Large intestine (tissue), 3 donors: Measurements from ENCODE around the gene CBR3. TPM values are rescaled to one million over a fixed set of nuclear protein-coding genes. Genes with fewer than 3 reads are reported as not detected.
A peak's percentile ranks its signal among the peaks of the same experiment; 100 is the strongest.
"Not testable (repeated sequence)": the region's sequence is repeated elsewhere in the genome, so short reads cannot be mapped to it uniquely, and the experiment has no call there.

Experiments
- DNase-seq, 2 donors: peaks; one replicate each; pipeline versions ENCODE4 v3.0.0 to v3.0.0-alpha.2; 2013
- H3K27ac ChIP-seq: one replicate; pipeline ENCODE4 v1.5.1; 2013; ENCODE audit warnings: low read length
- H3K27me3 ChIP-seq: 2 replicates; pipeline ENCODE4 v1.6.1; 2013; ENCODE audit warnings: low read length; ENCODE audit not compliant: control insufficient read depth, insufficient read depth
- H3K36me3 ChIP-seq: 2 replicates; pipeline ENCODE4 v1.6.1; 2013; ENCODE audit warnings: low read length; ENCODE audit not compliant: control insufficient read depth, insufficient read depth
- H3K4me1 ChIP-seq: one replicate; pipeline ENCODE4 v1.6.1; 2013; ENCODE audit warnings: low read length; ENCODE audit not compliant: control insufficient read depth, insufficient read depth
- H3K4me3 ChIP-seq: one replicate; pipeline ENCODE4 v1.5.1; 2013; ENCODE audit warnings: low read length
- H3K9me3 ChIP-seq: one replicate; pipeline ENCODE4 v1.6.1; 2013; ENCODE audit warnings: mild to moderate bottlenecking, low read depth, low read length, moderate library complexity; ENCODE audit not compliant: control insufficient read depth
- WGBS: methylation state at CpG from one replicate; pipeline ENCODE4 v1.1.5; 2013; ENCODE audit warnings: low lambda C conversion rate; ENCODE audit not compliant: insufficient coverage; 5-methylcytosine and 5-hydroxymethylcytosine counted together
- polyA plus RNA-seq: library from polyadenylated mRNA; unstranded; fragments of 120-200 nt; gene quantifications from one replicate; pipeline ENCODE4 v1.2.1, GENCODE V29; 2013

CBR3 gene
- polyA plus RNA-seq, 1 donor = 2.4 TPM

DNA sequence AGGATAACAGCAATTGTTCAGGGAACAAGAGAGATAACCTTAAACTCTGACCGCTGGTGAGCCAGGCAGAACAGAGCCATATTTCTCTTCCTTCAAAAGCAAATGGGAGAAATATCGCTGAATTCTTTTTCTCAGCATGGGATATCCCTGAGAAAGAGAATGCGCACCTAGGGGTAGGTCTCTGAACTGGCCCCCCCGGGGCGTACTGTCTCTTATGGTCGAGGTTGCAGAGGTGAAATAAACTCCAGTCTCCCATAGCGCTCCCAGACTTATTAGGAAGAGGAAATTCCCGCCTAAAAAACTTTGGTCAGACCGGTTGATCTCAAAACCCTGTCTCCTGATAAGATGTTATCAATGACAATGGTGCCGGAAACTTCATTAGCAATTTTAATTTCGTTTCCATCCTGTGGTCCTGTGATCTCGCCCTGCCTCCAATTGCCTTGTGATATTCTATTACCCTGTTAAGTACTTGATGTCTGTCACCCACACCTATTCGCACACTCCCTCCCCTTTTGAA lies 35.1 kb upstream of the CBR3 start:
- H3K4me1 ChIP-seq, H3K27ac ChIP-seq, H3K9me3 ChIP-seq, H3K4me3 ChIP-seq, H3K36me3 ChIP-seq, H3K27me3 ChIP-seq, DNase-seq: not testable (repeated sequence)
- no CpG with 5 or more reads among the region's 13 CpGs for WGBS

DNA sequence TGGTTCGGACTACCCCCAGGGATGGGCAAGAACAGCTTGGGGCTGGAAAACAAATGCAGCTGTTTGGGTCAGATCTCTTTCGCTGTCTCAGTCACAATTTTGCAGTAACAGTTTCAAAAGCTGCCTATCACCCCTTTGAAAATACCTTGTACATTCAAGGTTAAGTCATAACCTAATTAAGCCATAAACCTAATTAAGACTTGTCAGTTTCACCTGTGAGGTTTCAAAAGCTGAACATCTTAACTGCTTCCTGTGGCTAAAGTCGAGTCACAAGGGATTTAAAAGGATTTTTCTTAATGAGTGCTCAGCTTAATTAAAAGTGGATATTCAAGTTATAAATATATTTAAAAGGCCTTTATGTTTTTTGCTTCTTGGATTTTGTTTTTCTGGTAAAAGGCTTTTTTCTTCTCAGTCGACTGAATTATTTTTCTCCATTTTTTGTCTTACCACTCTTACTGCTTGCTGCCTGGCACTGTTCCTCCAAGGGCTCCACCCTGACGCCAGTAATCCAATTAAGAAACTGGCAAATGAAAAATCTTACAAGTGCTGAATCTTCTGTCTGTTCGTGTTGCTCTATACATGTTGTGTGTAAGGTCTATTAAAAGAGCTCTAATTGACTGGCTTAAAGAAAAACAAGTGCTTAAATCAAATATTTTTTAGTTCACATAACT lies 33.8 kb upstream of the CBR3 start:
- DNase-seq = no peak
- no peaks in the 10 kb centered on the region for H3K4me1 ChIP-seq
- H3K36me3 ChIP-seq = no peaks in the 10 kb centered on the region
- H3K9me3 ChIP-seq = no peaks in the 10 kb centered on the region
- WGBS = 58% methylated on average over 3 of the region's 6 CpGs
- no peak overlapping the region for H3K27ac ChIP-seq
- H3K4me3 ChIP-seq = no peak overlapping the region
- peaks cover 16% of the 10 kb centered on the region for H3K27me3 ChIP-seq

DNA sequence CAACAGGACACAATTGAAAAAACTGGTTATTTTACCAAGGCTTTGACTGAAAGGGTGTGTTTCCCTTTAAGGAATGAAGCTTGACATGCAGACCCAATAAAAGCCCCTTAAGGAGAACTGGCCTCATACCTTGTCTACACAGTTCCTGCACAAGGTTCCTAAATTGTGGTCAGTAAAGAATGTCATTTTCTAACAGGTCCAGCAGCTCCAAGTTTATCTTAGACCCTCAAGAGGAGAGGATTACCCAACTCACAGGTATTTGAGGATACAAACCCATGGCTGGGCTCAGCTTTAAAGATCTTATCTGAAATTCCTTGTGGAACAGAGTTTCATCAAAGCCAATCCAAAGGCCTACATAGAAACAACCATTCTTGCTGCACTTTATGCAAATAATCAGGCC lies 31.4 kb upstream of the CBR3 start:
- H3K36me3 ChIP-seq = no peaks in the 10 kb centered on the region
- H3K27me3 ChIP-seq = peaks cover 16% of the 10 kb centered on the region
- no peaks in the 10 kb centered on the region for H3K9me3 ChIP-seq
- H3K4me3 ChIP-seq = no peak overlapping the region
- no peak overlapping the region for H3K27ac ChIP-seq
- DNase-seq = no peak
- H3K4me1 ChIP-seq = no peaks in the 10 kb centered on the region

DNA sequence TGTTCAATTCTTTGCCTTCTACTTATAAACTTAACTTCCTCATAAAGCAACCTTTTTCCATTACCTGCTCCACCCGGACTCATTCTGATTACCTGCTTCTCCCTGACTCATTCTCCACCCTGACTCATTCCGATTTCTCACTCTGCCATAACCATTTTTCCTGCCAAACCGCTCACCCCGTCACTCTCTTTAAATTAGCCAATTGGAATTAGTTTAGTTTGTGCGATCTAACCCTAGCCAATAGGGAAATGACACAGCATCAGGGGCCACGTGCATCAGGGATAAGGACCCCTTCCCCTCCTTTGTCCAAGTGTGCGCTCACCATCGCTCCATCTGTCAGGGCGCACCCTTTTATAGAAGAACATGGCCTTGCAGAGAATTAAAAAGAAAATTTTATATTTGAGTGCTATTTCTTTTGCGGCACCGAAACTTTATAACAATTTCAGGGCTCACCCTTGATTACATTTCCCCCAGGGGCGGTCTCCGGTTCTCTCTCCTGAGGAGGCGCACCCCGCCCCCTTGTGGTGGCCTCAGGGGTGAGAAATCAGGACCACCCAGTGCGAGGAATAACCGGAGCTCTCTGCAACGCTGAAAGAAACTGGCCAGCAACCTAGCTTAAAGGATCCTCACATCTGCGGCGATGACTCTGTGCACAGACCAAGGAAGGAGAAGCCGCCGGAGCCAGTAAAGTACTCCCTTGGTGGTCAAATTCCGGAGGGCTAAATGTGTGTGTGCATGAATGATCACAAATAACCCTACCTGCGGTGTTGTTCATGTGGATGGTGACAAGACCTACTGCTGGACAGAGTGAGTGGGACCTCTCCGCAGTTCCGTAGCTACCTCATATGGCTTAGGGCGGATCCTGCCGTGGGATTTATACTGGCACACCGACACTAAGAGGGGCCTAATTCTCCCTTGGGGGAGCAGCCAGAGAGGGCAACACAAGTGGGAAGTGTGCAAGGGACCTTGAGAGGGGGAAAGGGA lies 30.3 kb upstream of the CBR3 start:
- 60% methylated on average over 2 of the region's 29 CpGs for WGBS
- no peak overlapping the region for H3K4me3 ChIP-seq
- no peaks in the 10 kb centered on the region for H3K4me1 ChIP-seq
- no peaks in the 10 kb centered on the region for H3K36me3 ChIP-seq
- peaks cover 16% of the 10 kb centered on the region for H3K27me3 ChIP-seq
- H3K9me3 ChIP-seq = no peaks in the 10 kb centered on the region
- peak; percentile 29 to 37 for DNase-seq
- H3K27ac ChIP-seq = no peak overlapping the region

DNA sequence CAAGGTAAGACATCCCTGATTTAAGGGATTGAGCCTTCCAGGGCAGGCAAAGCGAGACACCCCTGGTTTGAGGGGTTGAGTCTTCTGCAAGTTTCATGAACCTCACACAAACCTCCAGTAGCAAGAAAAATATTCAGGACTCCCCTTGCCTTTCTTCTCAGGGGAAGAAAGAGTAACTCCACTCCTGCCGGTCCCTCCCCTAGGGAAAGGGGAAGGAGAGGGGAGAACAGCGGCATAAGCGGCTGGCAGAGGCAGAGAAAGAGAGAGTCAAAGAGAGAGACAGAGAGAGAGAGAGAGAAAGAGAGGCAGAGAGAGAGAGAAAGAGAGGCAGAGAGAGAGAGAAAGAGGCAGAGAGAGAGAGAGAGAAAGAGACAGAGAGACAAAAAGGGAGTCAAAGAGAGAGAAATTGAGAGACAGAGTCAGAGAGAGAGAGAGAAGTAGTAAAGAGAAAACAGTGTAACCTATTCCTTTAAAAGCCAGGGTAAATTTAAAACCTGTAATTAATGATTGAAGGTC lies 29.5 kb upstream of the CBR3 start:
- H3K4me3 ChIP-seq = no peak overlapping the region
- H3K9me3 ChIP-seq = no peaks in the 10 kb centered on the region
- H3K36me3 ChIP-seq = no peaks in the 10 kb centered on the region
- peaks cover 14% of the 10 kb centered on the region for H3K27me3 ChIP-seq
- 77% methylated on average over 3 of the region's 4 CpGs for WGBS
- no peaks in the 10 kb centered on the region for H3K4me1 ChIP-seq
- DNase-seq = no peak
- no peak overlapping the region for H3K27ac ChIP-seq

DNA sequence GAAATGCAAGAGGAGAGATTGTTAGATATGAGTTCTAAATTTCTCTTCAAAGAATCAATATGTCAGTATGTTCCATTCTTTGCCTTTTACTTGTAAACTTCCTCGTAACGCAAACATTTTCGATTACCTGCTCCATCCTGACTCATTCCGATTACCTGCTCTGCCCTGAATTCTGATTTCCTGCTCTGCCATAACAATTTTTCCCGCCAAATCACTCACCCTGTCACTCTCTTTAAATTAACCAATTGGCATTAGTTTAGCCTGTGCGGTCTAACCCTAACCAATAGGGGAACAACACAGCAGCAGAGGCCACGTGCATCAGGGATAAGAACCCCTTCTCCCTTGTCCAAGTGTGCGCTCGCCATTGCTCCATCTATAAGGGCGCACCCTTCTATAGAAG lies 25.0 kb upstream of the CBR3 start:
- 90% methylated on average over 6 of the region's 10 CpGs for WGBS
- Histone ChIP-seq H3K36me3 (no peaks in the 10 kb centered on the region), H3K4me3 (no peak overlapping the region), H3K9me3 (no peaks in the 10 kb centered on the region), H3K27me3 (peaks cover 7% of the 10 kb centered on the region), H3K4me1 (peaks cover 16% of the 10 kb centered on the region), H3K27ac (no peak overlapping the region)
- DNase-seq = no peak

DNA sequence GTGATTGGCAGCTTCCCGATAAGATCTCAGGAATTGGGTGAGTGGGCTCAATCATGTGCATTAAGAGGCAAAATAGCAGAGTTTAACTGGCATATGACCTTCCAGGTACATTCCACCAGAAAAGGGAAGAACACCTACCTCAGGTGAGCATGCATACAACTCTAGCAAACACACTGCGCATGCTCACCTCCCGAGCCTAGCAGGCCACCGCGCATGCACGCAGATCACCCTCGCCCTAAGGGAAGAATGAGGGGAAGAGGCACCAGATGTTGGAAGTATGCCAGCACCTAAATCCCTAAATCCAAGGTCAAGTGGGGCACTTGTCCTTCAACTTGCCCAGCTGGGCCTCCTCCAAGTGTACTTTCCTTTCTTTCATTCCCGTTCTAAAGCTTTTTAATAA lies 23.6 kb upstream of the CBR3 start:
- H3K9me3 ChIP-seq = no peaks in the 10 kb centered on the region
- no peaks in the 10 kb centered on the region for H3K27me3 ChIP-seq
- H3K27ac ChIP-seq = no peak overlapping the region
- no peak for DNase-seq
- H3K4me3 ChIP-seq = no peak overlapping the region
- peaks cover 16% of the 10 kb centered on the region for H3K4me1 ChIP-seq
- WGBS = no CpG with 5 or more reads among the region's 8 CpGs
- no peaks in the 10 kb centered on the region for H3K36me3 ChIP-seq

DNA sequence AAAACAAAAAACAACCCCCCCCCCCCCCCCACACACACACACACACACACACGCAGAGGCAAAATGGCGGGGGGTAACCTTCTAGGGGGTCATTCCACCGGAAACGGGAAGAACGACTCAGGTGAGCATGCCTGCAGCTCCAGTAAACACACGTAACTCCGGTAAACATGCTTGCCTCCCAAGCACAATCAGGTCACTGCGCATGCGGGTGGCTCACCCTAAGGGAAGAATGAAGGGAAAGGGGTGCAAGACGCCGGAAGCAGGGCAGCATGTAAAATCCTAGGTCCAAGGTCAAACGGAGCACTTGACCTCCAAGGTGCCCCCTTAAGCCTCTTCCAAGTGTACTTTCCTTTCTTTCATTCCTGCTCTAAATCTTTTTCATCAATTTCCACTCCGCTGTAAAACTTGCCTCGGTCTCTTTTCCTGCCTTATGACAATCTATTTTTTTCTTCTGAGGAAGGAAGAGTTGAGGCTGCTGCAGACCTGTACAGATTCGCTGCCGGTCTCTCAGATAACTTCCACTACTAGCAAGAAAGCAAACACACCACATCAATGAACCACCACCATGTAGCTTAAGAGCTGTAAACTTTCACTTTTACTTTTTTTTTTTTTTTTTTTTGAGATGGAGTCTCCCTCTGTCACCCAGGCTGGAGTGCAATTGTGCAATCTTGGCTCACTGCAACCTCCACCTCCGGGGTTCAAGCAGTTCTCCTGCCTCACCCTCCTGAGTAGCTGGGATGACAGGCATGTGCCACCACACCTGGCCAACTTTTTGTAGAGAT lies 21.0 kb upstream of the CBR3 start:
- peak in 1 of 2 donors; percentile 42 for DNase-seq
- WGBS = 65% methylated on average over 2 of the region's 17 CpGs
- Histone ChIP-seq H3K27me3 (no peaks in the 10 kb centered on the region), H3K4me1 (peaks cover 16% of the 10 kb centered on the region), H3K9me3 (no peaks in the 10 kb centered on the region), H3K4me3 (peak overlapping the region; percentile 10), H3K36me3 (no peaks in the 10 kb centered on the region), H3K27ac (no peak overlapping the region)

DNA sequence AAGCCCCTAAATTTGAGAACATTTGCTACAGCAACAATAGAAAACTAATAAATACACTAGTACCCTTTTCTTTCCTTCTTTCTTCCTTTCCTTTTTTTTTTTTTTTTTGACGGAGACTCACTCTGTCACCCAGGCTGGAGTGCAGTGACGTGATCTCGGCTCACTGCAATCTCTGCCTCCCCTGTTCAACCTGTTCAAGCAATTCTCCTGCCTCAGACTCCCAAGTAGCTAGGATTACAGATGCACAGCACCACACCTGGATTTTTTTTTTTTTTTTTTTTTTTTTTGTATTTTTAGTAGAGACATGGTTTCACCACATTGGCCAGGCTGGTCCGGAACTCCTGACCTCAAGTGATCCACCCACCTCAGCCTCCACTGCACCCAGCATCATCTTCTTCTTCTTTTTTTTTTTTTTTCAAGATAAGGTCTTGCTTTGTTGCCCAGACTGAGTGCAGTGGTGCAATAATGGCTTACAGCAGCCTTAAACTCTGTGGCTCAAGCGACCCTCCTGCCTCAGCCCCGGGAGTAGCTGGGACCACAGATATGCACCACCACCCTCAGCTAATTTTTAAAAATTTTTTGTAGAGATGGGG lies 19.6 kb upstream of the CBR3 start:
- Histone ChIP-seq H3K27ac (no peak overlapping the region), H3K9me3 (no peaks in the 10 kb centered on the region), H3K4me3 (no peak overlapping the region), H3K27me3 (no peaks in the 10 kb centered on the region), H3K4me1 (peaks cover 16% of the 10 kb centered on the region), H3K36me3 (no peaks in the 10 kb centered on the region)
- WGBS = no CpG with 5 or more reads among the region's 6 CpGs
- DNase-seq = no peak
